Endothelial cell of umbilical vein (primary cell): ENCODE data around the gene TSHZ3.

Source experiments
- EZH2 ChIP-seq: IDR thresholded peaks from 2 replicates; pipeline ENCODE4 v1.6.1; 2012; ENCODE audit warnings: borderline replicate concordance, low read depth, mild to moderate bottlenecking, moderate library complexity, low read length, inconsistent platforms; ENCODE audit not compliant: severe bottlenecking
- POLR2A ChIP-seq: IDR thresholded peaks from 2 replicates; pipeline ENCODE4 v1.6.1; 2012; ENCODE audit warnings: low read depth, mild to moderate bottlenecking, control low read depth, low read length
- POLR2AphosphoS5 ChIP-seq: IDR thresholded peaks from 2 replicates; pipeline ENCODE4 v1.6.1; 2012; ENCODE audit warnings: low read depth, mild to moderate bottlenecking, control low read depth, low read length, moderate library complexity; ENCODE audit not compliant: insufficient read depth
- TF ChIP-seq, protein P1 (sequence below), 2 donors: IDR thresholded peaks; 1 replicate in 1 of 2; 2 replicates in 1 of 2; pipeline ENCODE4 v1.5.1; 2011; ENCODE audit warnings: low read length in 2 of 2, mild to moderate bottlenecking in 2 of 2, moderate library complexity in 2 of 2, control low read depth in 1 of 2, inconsistent platforms in 1 of 2, low read depth in 1 of 2; ENCODE audit not compliant: insufficient read depth in 1 of 2; ENCODE audit errors: extremely low read depth in 1 of 2

DNA sequence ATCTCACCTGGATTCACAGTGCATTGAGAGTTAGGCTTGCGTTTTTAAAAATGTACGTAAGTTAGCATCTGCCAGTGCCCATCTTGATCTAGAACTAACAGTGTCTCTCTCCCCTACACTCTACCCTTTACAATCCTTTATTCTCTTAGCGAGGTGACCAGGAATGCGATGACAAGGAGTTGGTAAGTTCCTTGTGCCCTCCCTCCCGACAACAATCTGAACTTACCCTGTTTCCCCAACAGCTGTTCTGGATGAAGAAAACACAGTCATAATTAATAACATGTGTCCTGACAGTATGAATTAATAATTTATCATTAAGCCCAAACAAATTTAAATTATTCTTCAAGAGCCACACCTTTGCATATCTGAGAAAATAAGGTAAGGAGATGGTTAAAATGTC is 6.3 kb downstream of the TSHZ3 start:
- TF ChIP-seq POLR2A (no peak), POLR2AphosphoS5 (no peak), EZH2 (no peak)
- TF ChIP-seq, protein P1, sequence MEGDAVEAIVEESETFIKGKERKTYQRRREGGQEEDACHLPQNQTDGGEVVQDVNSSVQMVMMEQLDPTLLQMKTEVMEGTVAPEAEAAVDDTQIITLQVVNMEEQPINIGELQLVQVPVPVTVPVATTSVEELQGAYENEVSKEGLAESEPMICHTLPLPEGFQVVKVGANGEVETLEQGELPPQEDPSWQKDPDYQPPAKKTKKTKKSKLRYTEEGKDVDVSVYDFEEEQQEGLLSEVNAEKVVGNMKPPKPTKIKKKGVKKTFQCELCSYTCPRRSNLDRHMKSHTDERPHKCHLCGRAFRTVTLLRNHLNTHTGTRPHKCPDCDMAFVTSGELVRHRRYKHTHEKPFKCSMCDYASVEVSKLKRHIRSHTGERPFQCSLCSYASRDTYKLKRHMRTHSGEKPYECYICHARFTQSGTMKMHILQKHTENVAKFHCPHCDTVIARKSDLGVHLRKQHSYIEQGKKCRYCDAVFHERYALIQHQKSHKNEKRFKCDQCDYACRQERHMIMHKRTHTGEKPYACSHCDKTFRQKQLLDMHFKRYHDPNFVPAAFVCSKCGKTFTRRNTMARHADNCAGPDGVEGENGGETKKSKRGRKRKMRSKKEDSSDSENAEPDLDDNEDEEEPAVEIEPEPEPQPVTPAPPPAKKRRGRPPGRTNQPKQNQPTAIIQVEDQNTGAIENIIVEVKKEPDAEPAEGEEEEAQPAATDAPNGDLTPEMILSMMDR (IDR thresholded peaks at IDR 0.05; ENCODE audit: extremely low read depth in 1 of 2, insufficient read depth in 1 of 2, low read depth in 1 of 2, low read length in 2 of 2), result no peak
